ENCODE measurements around the gene FOXK2. TPM values are rescaled to one million over a fixed set of nuclear protein-coding genes. Genes with fewer than 3 reads are reported as not detected.

Gene FOXK2
- total and polyA plus RNA-seq, 2 donors (not counting 3 experiments of a cell fraction or from before 2014, with no cell fraction given): 33.4 to 79.3 TPM

- DNase-seq (ENCODE audit: low read depth, low spot score): no peak
- Histone ChIP-seq H3K4me2 (ENCODE audit: insufficient read depth, low read length) (no peak overlapping the region), H3K36me3 (ENCODE audit: control insufficient read depth in 2 of 2, extremely low read depth in 1 of 2, insufficient read depth in 2 of 2, low read length in 2 of 2) (no peaks in the 10 kb centered on the region), H3K27ac (ENCODE audit: insufficient read depth, low read depth, low read length) (no peak overlapping the region), H3K9me1 (replicated peaks; ENCODE audit: control insufficient read depth, extremely low read depth, insufficient read depth, low read length) (no peaks in the 10 kb centered on the region), H3K27me3 (ENCODE audit: control insufficient read depth in 2 of 2, insufficient read depth in 2 of 2, low read length in 2 of 2) (no peaks in the 10 kb centered on the region), H2AFZ (ENCODE audit: low read depth, low read length) (no peak overlapping the region), H3K79me2 (ENCODE audit: control insufficient read depth, insufficient read depth, low read length) (peaks cover 24% of the 10 kb centered on the region), H3K4me3 (replicated peaks in 1 of 3; ENCODE audit: insufficient read depth in 1 of 3, low read depth in 1 of 3, low read length in 3 of 3) (no peak overlapping the region), H3K9me3 (replicated peaks; ENCODE audit: control insufficient read depth, insufficient read depth, low read length) (no peaks in the 10 kb centered on the region), H3K4me1 (ENCODE audit: control insufficient read depth, extremely low read depth, insufficient read depth, low read length) (peaks cover 2% of the 10 kb centered on the region), H4K20me1 (replicated peaks; ENCODE audit: control insufficient read depth, extremely low read depth, insufficient read depth, low read length) (peaks cover 3% of the 10 kb centered on the region), H3K9ac (replicated peaks; ENCODE audit: extremely low read depth, insufficient read depth, low read length) (no peak overlapping the region)
- no peak for FAIRE-seq
- TF ChIP-seq EZH2 (IDR thresholded peaks at IDR 0.05; ENCODE audit: borderline replicate concordance, low read depth, low read length, severe bottlenecking): no peak
- no peak for TF ChIP-seq POLR2AphosphoS5 (IDR thresholded peaks at IDR 0.05; ENCODE audit: insufficient read depth, low read depth, low read length)
- no peak for TF ChIP-seq GATA2 (IDR thresholded peaks at IDR 0.05; ENCODE audit: insufficient read depth, insufficient read length, low read depth, low read length)
- no peak for TF ChIP-seq POLR2A (IDR thresholded peaks at IDR 0.05; ENCODE audit: low read depth, low read length)
- no peak for TF ChIP-seq MYC (IDR thresholded peaks at IDR 0.05; ENCODE audit: low read depth, low read length)
- no peak for TF ChIP-seq MAX (IDR thresholded peaks at IDR 0.05; ENCODE audit: insufficient read depth, insufficient read length)
- TF ChIP-seq CTCF (IDR thresholded peaks at IDR 0.05; ENCODE audit: extremely low read depth in 1 of 2, insufficient read depth in 1 of 2, low read depth in 1 of 2, low read length in 2 of 2): no peak
- TF ChIP-seq JUN (IDR thresholded peaks at IDR 0.05; ENCODE audit: borderline replicate concordance, insufficient read depth, insufficient read length, low read depth): no peak
- TF ChIP-seq FOS (IDR thresholded peaks at IDR 0.05; ENCODE audit: borderline replicate concordance, insufficient read depth, low read length): no peak
- intact Hi-C loops (cut with micrococcal nuclease): no loop called here
- CTCF ChIA-PET: no interaction called here
- POLR2A ChIA-PET: no interaction called here
- dilution Hi-C loops (cut with MboI; ENCODE audit: extremely low pct_ligation_motif_present, low sequenced_read_pairs): no loop called here
- no TSS peak for BruUV-seq (replicated peaks)
Measured at GRCh38 chr17:82517230-82517865, 2.2 kb upstream of the FOXK2 start.

Data from endothelial cell of umbilical vein (primary cell).